Tibial artery (tissue), 4 donors: ENCODE data around the gene MED10.

Experiments used
- DNase-seq, 2 donors: peaks; one replicate each; pipeline ENCODE4 v3.0.0-alpha.2; 2019
- H3K27ac ChIP-seq, 2 donors: fragments of 200-600 bp; sonication (generic) in 1 of 2; 1 replicate in 1 of 2; 2 replicates in 1 of 2; pipeline ENCODE4 v1.5.1; 2018 to 2019; ENCODE audit warnings: mild to moderate bottlenecking in 1 of 2
- H3K27me3 ChIP-seq, 2 donors: fragments of 200-600 bp; sonication (generic) in 1 of 2; one replicate each; pipeline versions ENCODE4 v1.5.1 to v1.6.0; 2016 to 2019
- H3K36me3 ChIP-seq, 3 donors: fragments of 200-600 bp; sonication (generic) in 2 of 3; one replicate each; pipeline ENCODE4 v1.5.1; 2016 to 2019; ENCODE audit warnings: mild to moderate bottlenecking in 2 of 3
- H3K4me1 ChIP-seq, 4 donors: fragments of 200-600 bp; sonication (generic) in 2 of 4; 1 replicate in 3 of 4; 2 replicates in 1 of 4; pipeline ENCODE4 v1.5.1; 2016 to 2019
- H3K4me3 ChIP-seq, 2 donors: fragments of 200-600 bp; sonication (generic) in 1 of 2; 1 replicate in 1 of 2; 2 replicates in 1 of 2; pipeline ENCODE4 v1.5.1; 2018 to 2019; ENCODE audit warnings: mild to moderate bottlenecking in 2 of 2
- H3K9me3 ChIP-seq, 3 donors: fragments of 200-600 bp; sonication (generic) in 1 of 3; one replicate each; pipeline ENCODE4 v1.5.1; 2016 to 2019
- CTCF ChIP-seq, 2 experiments: fragments of 200-600 bp in 1 of 2; fragments of 450-650 bp in 1 of 2; IDR thresholded peaks; one replicate each; pipeline ENCODE4 v1.5.1; 2017 to 2019; ENCODE audit warnings: antibody characterized with exemption in 2 of 2, mild to moderate bottlenecking in 1 of 2, moderate library complexity in 1 of 2
- intact Hi-C: fragments of 100-400 bp; cut with DNase I; formaldehyde crosslinking; loops from one replicate; pipeline ENCODE4 v1.15.0; 2023; ENCODE audit warnings: low total_unique reads

The MED10 gene

GRCh38 chr5:6343951-6344592 is 34.3 kb downstream of the MED10 start:
- no peaks in the 10 kb centered on the region for H3K36me3 ChIP-seq
- H3K4me1 ChIP-seq: no peaks in the 10 kb centered on the region
- no peak overlapping the region for H3K27ac ChIP-seq
- no peaks in the 10 kb centered on the region for H3K9me3 ChIP-seq
- intact Hi-C loops: no loop called here
- no peak for TF ChIP-seq CTCF (IDR thresholded peaks at IDR 0.05)
- H3K4me3 ChIP-seq: no peak overlapping the region
- no peak for DNase-seq
- H3K27me3 ChIP-seq: no peaks in the 10 kb centered on the region

GRCh38 chr5:6342689-6343315 is 35.5 kb downstream of the MED10 start:
- no peak overlapping the region for H3K4me3 ChIP-seq
- no peaks in the 10 kb centered on the region for H3K27me3 ChIP-seq
- intact Hi-C loops: no loop called here
- H3K27ac ChIP-seq: no peak overlapping the region
- TF ChIP-seq CTCF (IDR thresholded peaks at IDR 0.05): no peak
- no peaks in the 10 kb centered on the region for H3K4me1 ChIP-seq
- no peak for DNase-seq
- H3K36me3 ChIP-seq: no peaks in the 10 kb centered on the region
- no peaks in the 10 kb centered on the region for H3K9me3 ChIP-seq

GRCh38 chr5:6340100-6340499 is 38.2 kb downstream of the MED10 start:
- no peaks in the 10 kb centered on the region for H3K4me1 ChIP-seq
- H3K27me3 ChIP-seq: no peaks in the 10 kb centered on the region
- H3K36me3 ChIP-seq: peaks cover 0 to 18% (median 3%) of the 10 kb centered on the region in 3 donors
- intact Hi-C loops: no loop called here
- no peak overlapping the region for H3K4me3 ChIP-seq
- DNase-seq: no peak
- H3K27ac ChIP-seq: no peak overlapping the region
- no peak for TF ChIP-seq CTCF (IDR thresholded peaks at IDR 0.05)
- H3K9me3 ChIP-seq: no peaks in the 10 kb centered on the region

- TF ChIP-seq CTCF (IDR thresholded peaks at IDR 0.05): no peak
- no peak for DNase-seq
- no peaks in the 10 kb centered on the region for H3K4me1 ChIP-seq
- intact Hi-C loops: no loop called here
- no peak overlapping the region for H3K4me3 ChIP-seq
- H3K27me3 ChIP-seq: no peaks in the 10 kb centered on the region
- H3K27ac ChIP-seq: no peak overlapping the region
- H3K36me3 ChIP-seq: peaks cover under 1 to 31% (median 11%) of the 10 kb centered on the region in 3 donors
- no peaks in the 10 kb centered on the region for H3K9me3 ChIP-seq
These were observed 39.5 kb downstream of the MED10 start for GRCh38 chr5:6338871-6339270.

- H3K27me3 ChIP-seq: no peaks in the 10 kb centered on the region
- H3K4me1 ChIP-seq: no peaks in the 10 kb centered on the region
- no peak overlapping the region for H3K4me3 ChIP-seq
- no peak for DNase-seq
- no peak for TF ChIP-seq CTCF (IDR thresholded peaks at IDR 0.05)
- intact Hi-C loops: no loop called here
- no peak overlapping the region for H3K27ac ChIP-seq
- peaks cover 8 to 38% (median 18%) of the 10 kb centered on the region in 3 donors for H3K36me3 ChIP-seq
- H3K9me3 ChIP-seq: no peaks in the 10 kb centered on the region
These were observed 40.2 kb downstream of the MED10 start for GRCh38 chr5:6338135-6338534.
